Lower leg skin (tissue), 4 donors: ENCODE measurements around the gene LONRF3. TPM values are rescaled to one million over a fixed set of nuclear protein-coding genes. Genes with fewer than 3 reads are reported as not detected.

ENCODE experiments used
- DNase-seq, 2 donors: peaks; one replicate each; pipeline ENCODE4 v3.0.0-alpha.2; 2019; ENCODE audit warnings: low spot score in 2 of 2
- H3K4me3 ChIP-seq: fragments of 200-600 bp; sonication (generic); 2 replicates; pipeline ENCODE4 v1.5.1; 2017; ENCODE audit warnings: mild to moderate bottlenecking, low read depth; ENCODE audit not compliant: poor library complexity, severe bottlenecking
- POLR2A ChIP-seq, 2 donors: fragments of 450-650 bp; IDR thresholded peaks; one replicate each; pipeline ENCODE4 v1.6.1; 2016 to 2017; ENCODE audit warnings: antibody characterized with exemption in 2 of 2, mild to moderate bottlenecking in 1 of 2, moderate library complexity in 1 of 2
- WGBS, 2 donors: methylation state at CpG; one replicate each; pipeline ENCODE4 v1.1.5; 2018; 5-methylcytosine and 5-hydroxymethylcytosine counted together
- intact Hi-C: fragments of 100-400 bp; cut with DNase I; formaldehyde crosslinking; loops from one replicate; pipeline ENCODE4 v1.15.0; 2023; ENCODE audit warnings: low total_unique reads
- total RNA-seq, 4 donors: library from RNA; depleted of rRNA; stranded (reverse); fragments of >200 nt; gene quantifications; one replicate each; pipeline ENCODE4 v1.1.0, GENCODE V29; 2016
- TF ChIP-seq, protein P1 (sequence below), 3 donors: fragments of 450-650 bp; IDR thresholded peaks; one replicate each; pipeline ENCODE4 v1.5.1; 2016; ENCODE audit warnings: antibody characterized with exemption in 3 of 3, mild to moderate bottlenecking in 3 of 3, moderate library complexity in 2 of 3

The LONRF3 gene
- total RNA-seq, 4 donors from 2014 or later = 1.8 to 3.2 (median 2.7) TPM

DNA sequence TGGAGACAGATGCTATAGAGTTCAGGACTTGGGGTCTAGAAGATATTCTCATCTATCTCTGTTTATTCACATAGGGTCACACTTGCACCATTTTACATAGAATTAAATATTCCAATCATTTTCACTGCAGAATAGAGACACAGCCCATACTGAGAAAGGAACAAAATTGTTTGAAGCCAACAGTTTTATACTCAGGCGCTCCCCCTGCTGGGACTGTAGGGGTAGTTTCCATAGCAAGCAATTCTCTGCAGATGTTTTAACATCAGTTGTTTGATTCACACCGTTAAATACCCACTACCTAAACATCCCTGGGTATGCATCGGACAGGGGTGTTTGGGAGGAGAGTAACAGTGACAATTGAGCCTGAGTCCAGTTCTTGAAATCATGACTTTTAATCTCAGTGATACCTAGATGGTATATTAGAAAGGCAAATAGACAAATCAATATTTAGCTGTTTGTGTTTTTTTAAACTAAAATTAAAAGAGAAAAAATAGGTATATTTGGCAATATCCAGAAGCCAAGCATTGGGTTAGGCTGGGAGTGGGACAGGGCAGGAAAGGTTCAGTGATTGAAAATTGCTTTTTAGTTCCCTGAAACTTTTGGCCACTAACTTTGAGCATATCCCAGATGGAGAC, 33.8 kb downstream of the LONRF3 start:
- no peak for DNase-seq
- no peak for TF ChIP-seq POLR2A (IDR thresholded peaks at IDR 0.05)
- TF ChIP-seq, protein P1, sequence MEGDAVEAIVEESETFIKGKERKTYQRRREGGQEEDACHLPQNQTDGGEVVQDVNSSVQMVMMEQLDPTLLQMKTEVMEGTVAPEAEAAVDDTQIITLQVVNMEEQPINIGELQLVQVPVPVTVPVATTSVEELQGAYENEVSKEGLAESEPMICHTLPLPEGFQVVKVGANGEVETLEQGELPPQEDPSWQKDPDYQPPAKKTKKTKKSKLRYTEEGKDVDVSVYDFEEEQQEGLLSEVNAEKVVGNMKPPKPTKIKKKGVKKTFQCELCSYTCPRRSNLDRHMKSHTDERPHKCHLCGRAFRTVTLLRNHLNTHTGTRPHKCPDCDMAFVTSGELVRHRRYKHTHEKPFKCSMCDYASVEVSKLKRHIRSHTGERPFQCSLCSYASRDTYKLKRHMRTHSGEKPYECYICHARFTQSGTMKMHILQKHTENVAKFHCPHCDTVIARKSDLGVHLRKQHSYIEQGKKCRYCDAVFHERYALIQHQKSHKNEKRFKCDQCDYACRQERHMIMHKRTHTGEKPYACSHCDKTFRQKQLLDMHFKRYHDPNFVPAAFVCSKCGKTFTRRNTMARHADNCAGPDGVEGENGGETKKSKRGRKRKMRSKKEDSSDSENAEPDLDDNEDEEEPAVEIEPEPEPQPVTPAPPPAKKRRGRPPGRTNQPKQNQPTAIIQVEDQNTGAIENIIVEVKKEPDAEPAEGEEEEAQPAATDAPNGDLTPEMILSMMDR (IDR thresholded peaks at IDR 0.05) = no peak
- intact Hi-C loops = loop anchor here (5.0 kb wide), 1 partner anchor 156 kb away; no protein-coding TSS in a partner anchor
- no peak overlapping the region for H3K4me3 ChIP-seq
- WGBS, 2 donors = 15 to 19% methylated on average over 3 of the region's 3 CpGs

DNA sequence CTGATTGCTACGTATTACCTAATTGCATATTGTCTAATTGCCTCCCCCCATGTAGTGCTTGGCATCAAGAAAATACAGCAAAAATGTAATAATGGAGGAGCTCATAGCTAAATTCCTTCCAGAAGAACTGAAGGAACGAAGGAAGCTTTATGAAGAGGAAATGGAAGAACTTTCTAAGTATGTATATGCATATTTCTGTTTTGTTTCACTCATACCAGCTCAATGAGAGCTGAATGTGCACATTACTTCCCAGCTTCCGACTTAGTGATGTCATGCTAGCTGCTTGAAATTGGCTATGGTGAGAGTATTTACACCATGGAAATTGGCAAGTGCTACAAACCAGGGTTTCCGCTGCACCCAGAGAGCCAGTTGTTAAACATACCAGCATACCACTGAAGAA, 34.7 kb downstream of the LONRF3 start:
- no peak for TF ChIP-seq POLR2A (IDR thresholded peaks at IDR 0.05)
- TF ChIP-seq, protein P1 (IDR thresholded peaks at IDR 0.05) = no peak
- 77 to 89% methylated on average over 4 of the region's 4 CpGs for WGBS, 2 donors
- H3K4me3 ChIP-seq = no peak overlapping the region
- no peak for DNase-seq
- intact Hi-C loops = loop anchor here (5.0 kb wide), 1 partner anchor 157 kb away; no protein-coding TSS in a partner anchor

DNA sequence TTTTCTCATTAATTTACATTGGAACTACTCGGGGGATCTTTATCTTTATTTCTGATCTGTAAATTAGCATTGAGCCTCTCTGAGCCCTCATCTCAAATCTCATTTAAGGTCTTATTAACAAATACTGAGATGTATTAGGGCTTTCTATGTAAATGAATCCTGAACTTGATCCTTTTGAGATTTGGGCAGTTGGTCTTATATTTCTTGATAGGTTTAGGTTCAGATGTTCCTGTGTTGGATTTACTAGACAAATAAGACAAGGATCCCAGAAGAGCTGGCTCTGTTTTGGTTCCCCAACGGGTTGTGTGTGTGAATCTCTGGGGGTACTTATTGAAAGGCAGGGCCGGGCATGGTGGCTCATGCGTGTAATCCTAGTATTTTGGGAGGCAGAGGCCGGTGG, 36.1 kb downstream of the LONRF3 start:
- intact Hi-C loops = no loop called here
- no peak for DNase-seq
- 79 to 95% methylated on average over 5 of the region's 5 CpGs for WGBS, 2 donors
- no peak overlapping the region for H3K4me3 ChIP-seq
- TF ChIP-seq POLR2A (IDR thresholded peaks at IDR 0.05) = no peak
- TF ChIP-seq, protein P1 (IDR thresholded peaks at IDR 0.05) = no peak

DNA sequence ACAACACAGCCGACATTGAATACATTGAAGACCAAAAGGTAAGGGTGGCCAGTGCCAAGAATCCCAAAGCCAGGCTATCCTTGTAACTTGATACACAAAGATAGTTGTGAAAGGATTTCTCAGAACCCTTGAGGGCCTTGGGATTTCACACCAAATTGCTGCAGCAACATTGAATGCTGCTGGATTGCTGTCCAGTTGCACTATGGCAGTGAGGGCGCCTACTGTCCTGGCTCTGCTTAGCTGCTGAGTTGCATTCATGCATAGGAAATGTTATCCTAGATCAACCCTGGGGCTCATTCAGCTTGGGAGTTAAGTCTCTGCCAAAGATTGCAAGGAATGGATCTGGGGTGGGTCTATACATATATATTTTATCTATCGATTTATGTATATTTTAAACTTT, 38.7 kb downstream of the LONRF3 start:
- no peak overlapping the region for H3K4me3 ChIP-seq
- no peak for DNase-seq
- no peak for TF ChIP-seq POLR2A (IDR thresholded peaks at IDR 0.05)
- 78 to 86% methylated on average over 3 of the region's 3 CpGs for WGBS, 2 donors
- intact Hi-C loops = no loop called here

DNA sequence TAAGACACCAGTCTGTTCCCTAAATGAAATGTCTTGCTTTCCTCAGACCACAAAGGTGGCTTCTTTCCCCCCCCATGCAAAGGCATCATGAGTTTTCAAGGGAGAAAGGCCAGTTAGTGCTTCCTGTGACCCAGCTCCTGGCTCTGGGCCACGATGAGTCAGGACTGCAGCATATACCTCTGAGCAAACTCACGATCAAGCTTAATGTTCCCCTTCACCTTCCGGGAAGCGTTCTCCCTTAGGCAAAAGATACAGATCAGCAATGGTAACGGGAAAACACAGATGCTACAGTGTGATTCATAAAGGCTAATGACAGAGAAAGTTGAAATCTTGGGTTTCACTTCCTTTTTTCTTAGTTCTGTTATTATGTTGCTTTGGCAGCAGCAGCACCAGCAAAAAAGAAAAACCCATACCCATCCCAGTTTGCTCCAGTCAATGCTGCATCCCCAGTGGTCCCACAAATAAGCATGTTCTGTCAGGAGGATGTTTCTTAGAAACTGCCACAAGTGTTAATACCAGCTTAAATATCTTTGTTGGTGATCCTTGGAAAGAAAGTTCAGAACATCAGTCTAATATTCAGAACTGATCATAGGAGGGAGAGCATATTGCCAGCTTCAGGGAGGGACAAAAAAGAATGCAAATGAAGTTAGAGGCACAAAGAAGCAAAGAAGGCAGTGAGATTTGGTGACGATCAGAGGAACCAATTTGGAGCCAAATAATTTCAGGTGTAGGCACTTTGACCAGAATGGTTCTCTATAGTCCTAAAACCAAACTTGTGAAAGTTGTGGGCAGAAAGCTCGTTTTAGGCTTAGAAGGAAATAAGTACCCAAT, 41.2 kb downstream of the LONRF3 start:
- DNase-seq = peak in 1 of 2 donors; percentile 24
- H3K4me3 ChIP-seq = no peak overlapping the region
- intact Hi-C loops = no loop called here
- TF ChIP-seq, protein P1 (IDR thresholded peaks at IDR 0.05) = no peak
- no peak for TF ChIP-seq POLR2A (IDR thresholded peaks at IDR 0.05)
- 34 to 38% methylated on average over 7 of the region's 7 CpGs for WGBS, 2 donors

DNA sequence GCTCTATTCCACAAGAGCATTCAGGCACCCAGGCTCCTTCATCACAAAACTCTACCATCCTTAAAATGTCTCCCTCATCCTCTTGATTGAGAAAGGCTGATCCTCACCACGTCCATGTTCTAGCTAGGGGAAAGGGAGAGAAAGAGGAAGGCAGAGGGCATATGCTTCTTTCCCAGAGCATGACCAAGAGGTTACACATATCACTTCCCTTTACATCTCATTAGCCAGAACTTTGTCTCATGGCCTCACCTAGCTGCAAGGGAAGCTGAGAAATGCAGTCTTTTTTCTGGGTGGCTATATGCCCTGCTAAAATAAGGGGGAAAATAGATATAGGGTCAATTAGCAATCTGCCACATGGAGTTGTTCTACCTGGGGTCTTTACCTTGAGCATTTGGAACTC, 42.7 kb downstream of the LONRF3 start:
- no peak for DNase-seq
- no peak overlapping the region for H3K4me3 ChIP-seq
- 35 to 80% methylated on average over 1 of the region's 1 CpG for WGBS, 2 donors
- intact Hi-C loops = no loop called here
- TF ChIP-seq POLR2A (IDR thresholded peaks at IDR 0.05) = no peak
